ENCODE measurements around the gene IL1RAPL1. TPM values are rescaled to one million over a fixed set of nuclear protein-coding genes. Genes with fewer than 3 reads are reported as not detected.
"Not testable (repeated sequence)": the region's sequence is repeated elsewhere in the genome, so short reads cannot be mapped to it uniquely, and the experiment has no call there.

IL1RAPL1 gene
- total RNA-seq, 2 donors from 2014 or later: 1.6 to 1.7 TPM

GRCh38 chrX:29043746-29044145, 456.5 kb downstream of the IL1RAPL1 start:
- no peak for DNase-seq
- no peak for ATAC-seq
- intact Hi-C loops (cut with DNase I): no loop called here

- ATAC-seq: no peak
Measured at GRCh38 chrX:29044423-29045184, 457.4 kb downstream of the IL1RAPL1 start.

GRCh38 chrX:29065477-29065876, 478.2 kb downstream of the IL1RAPL1 start:
- DNase-seq (no peak), ATAC-seq (no peak)
- intact Hi-C loops (cut with DNase I): no loop called here

More at GRCh38 chrX:29044423-29045184, 457.4 kb downstream of the IL1RAPL1 start:
- DNase-seq: no peak
- intact Hi-C loops (cut with DNase I): no loop called here

GRCh38 chrX:29066516-29066915, 479.3 kb downstream of the IL1RAPL1 start:
- intact Hi-C loops (cut with DNase I): no loop called here
- ATAC-seq (no peak), DNase-seq (no peak)

GRCh38 chrX:29067351-29067750, 480.1 kb downstream of the IL1RAPL1 start:
- no peak for DNase-seq
- ATAC-seq: no peak
- intact Hi-C loops (cut with DNase I): no loop called here

GRCh38 chrX:29071525-29072320, 484.5 kb downstream of the IL1RAPL1 start:
- DNase-seq (no peak), ATAC-seq (no peak)
- intact Hi-C loops (cut with DNase I): no loop called here

- DNase-seq (no peak), ATAC-seq (no peak)
- intact Hi-C loops (cut with DNase I): no loop called here
Measured at GRCh38 chrX:29082558-29082957, 495.3 kb downstream of the IL1RAPL1 start.

- DNase-seq: no peak
- no peak for ATAC-seq
- intact Hi-C loops (cut with DNase I): no loop called here
Measured at GRCh38 chrX:29083823-29084222, 496.6 kb downstream of the IL1RAPL1 start.

- ATAC-seq (no peak), DNase-seq (no peak)
- intact Hi-C loops (cut with DNase I): no loop called here
Measured at GRCh38 chrX:29090811-29091210, 503.6 kb downstream of the IL1RAPL1 start.

- DNase-seq (no peak), ATAC-seq (no peak)
Measured at GRCh38 chrX:29107231-29107630, 520.0 kb downstream of the IL1RAPL1 start.

GRCh38 chrX:29110041-29110440, 522.8 kb downstream of the IL1RAPL1 start:
- ATAC-seq: no peak
- DNase-seq: no peak
- intact Hi-C loops (cut with DNase I): no loop called here

More at GRCh38 chrX:29107231-29107630, 520.0 kb downstream of the IL1RAPL1 start:
- intact Hi-C loops (cut with DNase I): no loop called here

- intact Hi-C loops (cut with DNase I): no loop called here
- DNase-seq: no peak
- no peak for ATAC-seq
Measured at GRCh38 chrX:29113221-29113620, 526.0 kb downstream of the IL1RAPL1 start.

- intact Hi-C loops (cut with DNase I); ATAC-seq; DNase-seq: not testable (repeated sequence)
Measured at GRCh38 chrX:29122817-29123216, 535.6 kb downstream of the IL1RAPL1 start.

- intact Hi-C loops (cut with DNase I): no loop called here
- ATAC-seq (no peak), DNase-seq (no peak)
Measured at GRCh38 chrX:29130905-29131304, 543.7 kb downstream of the IL1RAPL1 start.

GRCh38 chrX:29136904-29137303, 549.7 kb downstream of the IL1RAPL1 start:
- ATAC-seq (no peak), DNase-seq (no peak)
- intact Hi-C loops (cut with DNase I): no loop called here

- DNase-seq (no peak), ATAC-seq (no peak)
- intact Hi-C loops (cut with DNase I): no loop called here
Measured at GRCh38 chrX:29138003-29138402, 550.8 kb downstream of the IL1RAPL1 start.

GRCh38 chrX:29143356-29143755, 556.1 kb downstream of the IL1RAPL1 start:
- no peak for ATAC-seq
- intact Hi-C loops (cut with DNase I): no loop called here
- no peak for DNase-seq

- ATAC-seq: no peak
- intact Hi-C loops (cut with DNase I): no loop called here
- no peak for DNase-seq
Measured at GRCh38 chrX:29143756-29144155, 556.5 kb downstream of the IL1RAPL1 start.

- ATAC-seq (no peak), DNase-seq (no peak)
- intact Hi-C loops (cut with DNase I): no loop called here
Measured at GRCh38 chrX:29145316-29145715, 558.1 kb downstream of the IL1RAPL1 start.

- intact Hi-C loops (cut with DNase I): no loop called here
- ATAC-seq (no peak), DNase-seq (no peak)
Measured at GRCh38 chrX:29148511-29148910, 561.3 kb downstream of the IL1RAPL1 start.

- DNase-seq (no peak), ATAC-seq (no peak)
- intact Hi-C loops (cut with DNase I): no loop called here
Measured at GRCh38 chrX:29155286-29155685, 568.0 kb downstream of the IL1RAPL1 start.
